GM12878 (cell line): Measurements from ENCODE around the gene SPRR3. TPM values are rescaled to one million over a fixed set of nuclear protein-coding genes. Genes with fewer than 3 reads are reported as not detected.

Experiments
- BACH1 ChIP-seq: fragments of 450-650 bp; IDR thresholded peaks from 2 replicates; pipeline ENCODE4 v1.6.1; 2017; ENCODE audit warnings: mild to moderate bottlenecking, borderline replicate concordance
- BMI1 ChIP-seq: fragments of 450-650 bp; IDR thresholded peaks from 2 replicates; pipeline ENCODE4 v1.6.1; 2016; ENCODE audit warnings: mild to moderate bottlenecking, moderate library complexity, borderline replicate concordance
- DPF2 ChIP-seq: fragments of 450-650 bp; IDR thresholded peaks from 2 replicates; pipeline ENCODE4 v1.6.1; 2017; ENCODE audit warnings: mild to moderate bottlenecking
- HDAC6 ChIP-seq: fragments of 200-600 bp; sonication (generic); IDR thresholded peaks from one replicate; pipeline ENCODE4 v1.8.0; 2017; ENCODE audit warnings: antibody characterized with exemption; ENCODE audit not compliant: unreplicated experiment
- IRF4 ChIP-seq: IDR thresholded peaks from 2 replicates; pipeline ENCODE4 v1.6.1; 2011; ENCODE audit warnings: low read depth, low read length
- MTA2 ChIP-seq: fragments of 450-650 bp; IDR thresholded peaks from 2 replicates; pipeline ENCODE4 v1.6.1; 2016; ENCODE audit warnings: low read depth, mild to moderate bottlenecking, moderate library complexity
- MYC ChIP-seq: IDR thresholded peaks from 2 replicates; pipeline ENCODE4 v1.6.1; 2011; ENCODE audit warnings: mild to moderate bottlenecking, low read length, moderate library complexity, inconsistent platforms; ENCODE audit not compliant: insufficient read depth, insufficient replicate concordance, insufficient read length, severe bottlenecking
- NR2F1 ChIP-seq: fragments of 450-650 bp; conservative IDR thresholded peaks from 2 replicates; pipeline ENCODE4 v1.6.1; 2017; ENCODE audit warnings: mild to moderate bottlenecking
- NRF1 ChIP-seq: conservative IDR thresholded peaks from 2 replicates; pipeline ENCODE4 v1.6.1; 2011; ENCODE audit warnings: mild to moderate bottlenecking, low read depth, low read length, improper control_type of control experiment
- PAX5 ChIP-seq: IDR thresholded peaks from 2 replicates; pipeline ENCODE4 v1.6.1; 2011; ENCODE audit warnings: low read depth, low read length, borderline replicate concordance
- PML ChIP-seq: IDR thresholded peaks from 2 replicates; pipeline ENCODE4 v1.6.1; 2012; ENCODE audit warnings: low read length, inconsistent platforms
- POLR2A ChIP-seq: IDR thresholded peaks from 2 replicates; pipeline ENCODE4 v1.6.1; 2011; ENCODE audit warnings: low read depth, mild to moderate bottlenecking, low read length
- RFX5 ChIP-seq: IDR thresholded peaks from 2 replicates; pipeline ENCODE4 v1.6.1; 2011; ENCODE audit warnings: low read depth, low read length, improper control_type of control experiment
- SP1 ChIP-seq: IDR thresholded peaks from one replicate; pipeline ENCODE4 v1.6.1; 2011; ENCODE audit warnings: low read depth, low read length
- SUPT20H ChIP-seq: IDR thresholded peaks from 2 replicates; pipeline ENCODE4 v1.6.1; 2011; ENCODE audit warnings: low read depth, mild to moderate bottlenecking, low read length, moderate library complexity, borderline replicate concordance; ENCODE audit not compliant: control insufficient read depth
- TCF7 ChIP-seq: IDR thresholded peaks from 2 replicates; pipeline ENCODE4 v1.6.1; 2014; ENCODE audit warnings: antibody characterized with exemption, borderline replicate concordance
- ZNF24 ChIP-seq: fragments of 450-650 bp; IDR thresholded peaks from 2 replicates; pipeline ENCODE4 v1.6.1; 2017; ENCODE audit warnings: antibody characterized with exemption, mild to moderate bottlenecking
- polyA plus RNA-seq, 11 experiments: library from polyadenylated mRNA; depleted of rRNA in 4 of 11; unstranded in 6 of 11; stranded (reverse) in 5 of 11; fragments of >200 nt; fragmentation: Nextera tagmentation in 4 of 11; fragmentation: Illumina TruSeq in 1 of 11; extraction: Ambion mirVana in 4 of 11; extraction: Trizol in 1 of 11; gene quantifications; 1 replicate in 1 of 11; 2 replicates in 10 of 11; pipeline versions ENCODE4 v1.2.1 to v1.2.3, GENCODE V29; 2011 to 2016; ENCODE audit warnings: inconsistent platforms in 2 of 11, missing spikeins in 2 of 11, low read depth in 1 of 11
- total RNA-seq, 4 experiments: library from RNA; depleted of rRNA in 3 of 4; stranded (reverse); fragments of >200 nt in 3 of 4; fragmentation: Illumina TruSeq in 1 of 4; extraction: Trizol in 1 of 4; gene quantifications; 2 replicates each; pipeline versions ENCODE4 v1.2.1 to v1.2.3, GENCODE V29; 2013 to 2021
- TF ChIP-seq, protein P1 (sequence below): IDR thresholded peaks from 2 replicates; pipeline ENCODE4 v1.6.1; 2011; ENCODE audit warnings: borderline replicate concordance, low read depth, mild to moderate bottlenecking, moderate library complexity, low read length; ENCODE audit not compliant: insufficient read depth, poor library complexity, severe bottlenecking
- TF ChIP-seq, protein P2 (sequence below): fragments of 450-650 bp; IDR thresholded peaks from 2 replicates; pipeline ENCODE4 v1.6.1; 2017; ENCODE audit warnings: mild to moderate bottlenecking, moderate library complexity
- TF ChIP-seq, protein P3 (sequence below): fragments of 450-650 bp; IDR thresholded peaks from 2 replicates; pipeline ENCODE4 v1.6.1; 2018; ENCODE audit warnings: borderline replicate concordance, mild to moderate bottlenecking; ENCODE audit not compliant: partially characterized antibody
- TF ChIP-seq, protein P4 (sequence below): fragments of 150-350 bp; IDR thresholded peaks from 2 replicates; pipeline ENCODE4 v1.6.1; 2016; ENCODE audit warnings: low read depth, low read length

The SPRR3 gene
- total and polyA plus RNA-seq, 10 of the 15 experiments (the other 5 are each of a cell fraction or from before 2014, with no cell fraction given) = not detected

DNA sequence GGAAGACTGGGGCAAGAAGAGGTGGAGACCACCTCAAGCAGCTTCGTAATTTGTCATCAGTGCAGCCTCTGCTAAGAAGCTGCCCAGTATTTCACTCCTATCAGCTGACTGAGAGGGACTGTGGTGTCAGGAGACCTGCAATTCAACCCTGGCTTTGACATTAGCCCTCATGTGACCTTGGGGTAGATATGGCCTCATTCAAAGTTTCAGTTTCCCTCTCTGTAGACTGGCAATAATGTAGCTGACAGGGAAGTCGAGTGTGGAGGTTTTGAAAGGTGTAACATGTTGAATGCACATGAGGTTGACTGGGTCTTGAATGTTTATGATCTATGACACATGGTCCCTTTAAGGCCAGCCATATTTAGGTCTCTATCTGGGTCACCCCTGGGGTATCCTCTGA, 33.3 kb upstream of the SPRR3 start (continued):
- no peak for TF ChIP-seq PML
- TF ChIP-seq POLR2A = no peak
- TF ChIP-seq, protein P1, sequence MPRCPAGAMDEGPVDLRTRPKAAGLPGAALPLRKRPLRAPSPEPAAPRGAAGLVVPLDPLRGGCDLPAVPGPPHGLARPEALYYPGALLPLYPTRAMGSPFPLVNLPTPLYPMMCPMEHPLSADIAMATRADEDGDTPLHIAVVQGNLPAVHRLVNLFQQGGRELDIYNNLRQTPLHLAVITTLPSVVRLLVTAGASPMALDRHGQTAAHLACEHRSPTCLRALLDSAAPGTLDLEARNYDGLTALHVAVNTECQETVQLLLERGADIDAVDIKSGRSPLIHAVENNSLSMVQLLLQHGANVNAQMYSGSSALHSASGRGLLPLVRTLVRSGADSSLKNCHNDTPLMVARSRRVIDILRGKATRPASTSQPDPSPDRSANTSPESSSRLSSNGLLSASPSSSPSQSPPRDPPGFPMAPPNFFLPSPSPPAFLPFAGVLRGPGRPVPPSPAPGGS = no peak
- TF ChIP-seq, protein P2, sequence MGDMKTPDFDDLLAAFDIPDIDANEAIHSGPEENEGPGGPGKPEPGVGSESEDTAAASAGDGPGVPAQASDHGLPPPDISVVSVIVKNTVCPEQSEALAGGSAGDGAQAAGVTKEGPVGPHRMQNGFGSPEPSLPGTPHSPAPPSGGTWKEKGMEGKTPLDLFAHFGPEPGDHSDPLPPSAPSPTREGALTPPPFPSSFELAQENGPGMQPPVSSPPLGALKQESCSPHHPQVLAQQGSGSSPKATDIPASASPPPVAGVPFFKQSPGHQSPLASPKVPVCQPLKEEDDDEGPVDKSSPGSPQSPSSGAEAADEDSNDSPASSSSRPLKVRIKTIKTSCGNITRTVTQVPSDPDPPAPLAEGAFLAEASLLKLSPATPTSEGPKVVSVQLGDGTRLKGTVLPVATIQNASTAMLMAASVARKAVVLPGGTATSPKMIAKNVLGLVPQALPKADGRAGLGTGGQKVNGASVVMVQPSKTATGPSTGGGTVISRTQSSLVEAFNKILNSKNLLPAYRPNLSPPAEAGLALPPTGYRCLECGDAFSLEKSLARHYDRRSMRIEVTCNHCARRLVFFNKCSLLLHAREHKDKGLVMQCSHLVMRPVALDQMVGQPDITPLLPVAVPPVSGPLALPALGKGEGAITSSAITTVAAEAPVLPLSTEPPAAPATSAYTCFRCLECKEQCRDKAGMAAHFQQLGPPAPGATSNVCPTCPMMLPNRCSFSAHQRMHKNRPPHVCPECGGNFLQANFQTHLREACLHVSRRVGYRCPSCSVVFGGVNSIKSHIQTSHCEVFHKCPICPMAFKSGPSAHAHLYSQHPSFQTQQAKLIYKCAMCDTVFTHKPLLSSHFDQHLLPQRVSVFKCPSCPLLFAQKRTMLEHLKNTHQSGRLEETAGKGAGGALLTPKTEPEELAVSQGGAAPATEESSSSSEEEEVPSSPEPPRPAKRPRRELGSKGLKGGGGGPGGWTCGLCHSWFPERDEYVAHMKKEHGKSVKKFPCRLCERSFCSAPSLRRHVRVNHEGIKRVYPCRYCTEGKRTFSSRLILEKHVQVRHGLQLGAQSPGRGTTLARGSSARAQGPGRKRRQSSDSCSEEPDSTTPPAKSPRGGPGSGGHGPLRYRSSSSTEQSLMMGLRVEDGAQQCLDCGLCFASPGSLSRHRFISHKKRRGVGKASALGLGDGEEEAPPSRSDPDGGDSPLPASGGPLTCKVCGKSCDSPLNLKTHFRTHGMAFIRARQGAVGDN = no peak
- no peak for TF ChIP-seq BACH1
- no peak for TF ChIP-seq SP1
- TF ChIP-seq, protein P3, sequence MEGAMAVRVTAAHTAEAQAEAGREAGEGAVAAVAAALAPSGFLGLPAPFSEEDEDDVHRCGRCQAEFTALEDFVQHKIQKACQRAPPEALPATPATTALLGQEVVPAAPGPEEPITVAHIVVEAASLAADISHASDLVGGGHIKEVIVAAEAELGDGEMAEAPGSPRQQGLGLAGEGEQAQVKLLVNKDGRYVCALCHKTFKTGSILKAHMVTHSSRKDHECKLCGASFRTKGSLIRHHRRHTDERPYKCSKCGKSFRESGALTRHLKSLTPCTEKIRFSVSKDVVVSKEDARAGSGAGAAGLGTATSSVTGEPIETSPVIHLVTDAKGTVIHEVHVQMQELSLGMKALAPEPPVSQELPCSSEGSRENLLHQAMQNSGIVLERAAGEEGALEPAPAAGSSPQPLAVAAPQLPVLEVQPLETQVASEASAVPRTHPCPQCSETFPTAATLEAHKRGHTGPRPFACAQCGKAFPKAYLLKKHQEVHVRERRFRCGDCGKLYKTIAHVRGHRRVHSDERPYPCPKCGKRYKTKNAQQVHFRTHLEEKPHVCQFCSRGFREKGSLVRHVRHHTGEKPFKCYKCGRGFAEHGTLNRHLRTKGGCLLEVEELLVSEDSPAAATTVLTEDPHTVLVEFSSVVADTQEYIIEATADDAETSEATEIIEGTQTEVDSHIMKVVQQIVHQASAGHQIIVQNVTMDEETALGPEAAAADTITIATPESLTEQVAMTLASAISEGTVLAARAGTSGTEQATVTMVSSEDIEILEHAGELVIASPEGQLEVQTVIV = no peak
- TF ChIP-seq RFX5 = no peak
- no peak for TF ChIP-seq SUPT20H
- TF ChIP-seq IRF4 = 0 out of 2 replicates have a peak, but pooled peaks have one; percentile 22
- no peak for TF ChIP-seq MYC
- TF ChIP-seq, protein P4, sequence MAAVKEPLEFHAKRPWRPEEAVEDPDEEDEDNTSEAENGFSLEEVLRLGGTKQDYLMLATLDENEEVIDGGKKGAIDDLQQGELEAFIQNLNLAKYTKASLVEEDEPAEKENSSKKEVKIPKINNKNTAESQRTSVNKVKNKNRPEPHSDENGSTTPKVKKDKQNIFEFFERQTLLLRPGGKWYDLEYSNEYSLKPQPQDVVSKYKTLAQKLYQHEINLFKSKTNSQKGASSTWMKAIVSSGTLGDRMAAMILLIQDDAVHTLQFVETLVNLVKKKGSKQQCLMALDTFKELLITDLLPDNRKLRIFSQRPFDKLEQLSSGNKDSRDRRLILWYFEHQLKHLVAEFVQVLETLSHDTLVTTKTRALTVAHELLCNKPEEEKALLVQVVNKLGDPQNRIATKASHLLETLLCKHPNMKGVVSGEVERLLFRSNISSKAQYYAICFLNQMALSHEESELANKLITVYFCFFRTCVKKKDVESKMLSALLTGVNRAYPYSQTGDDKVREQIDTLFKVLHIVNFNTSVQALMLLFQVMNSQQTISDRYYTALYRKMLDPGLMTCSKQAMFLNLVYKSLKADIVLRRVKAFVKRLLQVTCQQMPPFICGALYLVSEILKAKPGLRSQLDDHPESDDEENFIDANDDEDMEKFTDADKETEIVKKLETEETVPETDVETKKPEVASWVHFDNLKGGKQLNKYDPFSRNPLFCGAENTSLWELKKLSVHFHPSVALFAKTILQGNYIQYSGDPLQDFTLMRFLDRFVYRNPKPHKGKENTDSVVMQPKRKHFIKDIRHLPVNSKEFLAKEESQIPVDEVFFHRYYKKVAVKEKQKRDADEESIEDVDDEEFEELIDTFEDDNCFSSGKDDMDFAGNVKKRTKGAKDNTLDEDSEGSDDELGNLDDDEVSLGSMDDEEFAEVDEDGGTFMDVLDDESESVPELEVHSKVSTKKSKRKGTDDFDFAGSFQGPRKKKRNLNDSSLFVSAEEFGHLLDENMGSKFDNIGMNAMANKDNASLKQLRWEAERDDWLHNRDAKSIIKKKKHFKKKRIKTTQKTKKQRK = no peak
- no peak for TF ChIP-seq TCF7
- TF ChIP-seq BMI1 = no peak
- TF ChIP-seq PAX5 = no peak
- no peak for TF ChIP-seq DPF2
- TF ChIP-seq ZNF24 = no peak
- no peak for TF ChIP-seq HDAC6
- TF ChIP-seq NR2F1 = peak; percentile 69
- 0 out of 2 replicates have a peak, but pooled peaks have one; percentile 9 for TF ChIP-seq MTA2
- no peak for TF ChIP-seq NRF1
